ENCODE results near the gene SMG6.
"Not testable (repeated sequence)": the region's sequence is repeated elsewhere in the genome, so short reads cannot be mapped to it uniquely, and the experiment has no call there.

SMG6 gene

GRCh38 chr17:2178798-2179501 lies 124.6 kb downstream of the SMG6 start:
- peak; percentile 36 for DNase-seq (ENCODE audit: low read depth, low spot score)

DNA sequence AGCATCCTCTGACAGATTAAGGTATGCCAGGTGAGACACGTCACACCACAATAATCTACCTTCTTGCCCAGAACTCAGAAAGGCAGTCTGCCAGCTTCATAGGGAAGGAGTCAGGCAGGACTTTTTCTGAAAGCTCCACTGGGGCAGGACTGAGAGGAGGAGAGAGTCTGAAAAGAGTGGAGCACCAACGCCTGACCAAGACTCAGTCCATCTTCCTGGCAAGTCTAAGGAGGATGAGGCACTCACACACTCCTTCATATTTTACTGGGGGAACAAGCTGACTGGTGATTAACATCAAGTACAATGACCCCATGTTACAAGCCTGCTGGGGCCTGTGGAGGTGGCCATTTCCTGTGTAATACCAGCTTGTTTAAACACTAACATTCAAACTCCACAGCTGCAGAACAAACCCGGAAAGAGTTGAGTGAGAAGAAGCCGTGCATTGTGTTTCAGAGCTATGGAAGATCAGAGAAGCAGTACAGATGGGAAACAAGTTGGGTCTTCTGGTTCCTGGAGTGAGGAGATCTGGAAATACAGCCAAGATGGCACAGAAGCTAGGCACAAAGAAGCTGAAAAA lies 126.3 kb downstream of the SMG6 start:
- peak; percentile 71 for DNase-seq (ENCODE audit: low read depth, low spot score)

DNA sequence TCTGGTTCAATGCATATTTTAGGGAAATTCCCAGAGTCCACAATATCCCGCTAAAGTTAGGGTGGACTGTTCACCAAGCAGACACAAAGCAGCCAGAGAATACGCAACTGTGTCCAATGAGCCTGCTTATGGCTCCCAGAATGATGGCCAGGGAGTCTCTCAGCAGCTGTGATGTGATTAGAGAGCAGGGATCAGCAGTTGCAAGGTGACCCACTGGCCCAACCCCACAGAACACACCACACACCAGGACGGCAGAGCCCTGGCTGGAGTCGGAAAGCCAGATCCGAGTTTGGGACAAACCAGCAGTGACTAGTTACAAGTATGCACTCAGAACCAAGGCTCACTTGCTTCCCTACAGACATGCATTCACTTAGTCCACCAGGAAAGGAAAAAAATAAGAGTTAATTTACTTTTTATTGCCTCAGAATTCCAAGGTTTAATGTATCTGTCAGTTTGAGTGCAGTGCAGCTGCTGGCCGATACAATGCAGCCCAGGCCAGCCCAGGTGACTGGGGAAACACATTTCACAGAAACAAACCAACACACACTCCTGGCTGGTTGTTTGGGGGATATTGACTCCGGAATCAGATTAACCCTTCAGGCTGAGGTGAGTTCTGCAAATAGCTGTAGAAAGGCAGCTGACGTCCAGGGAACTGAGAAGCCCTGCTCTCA lies 127.0 kb downstream of the SMG6 start:
- no peak for DNase-seq (ENCODE audit: low read depth, low spot score)

GRCh38 chr17:2175294-2175628 lies 128.3 kb downstream of the SMG6 start:
- DNase-seq (ENCODE audit: low read depth, low spot score), result no peak

GRCh38 chr17:2174468-2175293 lies 128.9 kb downstream of the SMG6 start:
- peak; percentile 97 for DNase-seq (ENCODE audit: low read depth, low spot score)

GRCh38 chr17:2174014-2174413 lies 129.6 kb downstream of the SMG6 start:
- peak; percentile 39 for DNase-seq (ENCODE audit: low read depth, low spot score)

DNA sequence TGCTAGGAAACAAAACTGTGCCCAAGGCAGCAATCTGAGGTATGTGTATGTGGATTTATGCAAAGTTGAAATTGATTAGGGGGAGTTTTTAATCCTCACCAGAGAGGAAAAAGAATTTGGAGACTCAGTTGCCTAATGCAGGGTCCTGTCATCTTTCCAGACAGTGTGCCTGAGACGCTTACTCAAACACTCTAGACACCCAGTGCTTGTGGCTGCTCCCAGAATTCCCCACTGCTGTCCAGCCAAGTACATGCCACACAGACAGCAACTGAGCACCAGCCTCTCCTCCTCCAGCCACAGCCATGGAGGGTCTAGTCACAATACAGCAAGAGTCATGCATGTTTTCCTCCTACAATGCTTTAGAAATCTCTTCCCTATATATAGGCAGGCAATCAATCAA lies 130.6 kb downstream of the SMG6 start:
- DNase-seq (ENCODE audit: low read depth, low spot score), result no peak

DNA sequence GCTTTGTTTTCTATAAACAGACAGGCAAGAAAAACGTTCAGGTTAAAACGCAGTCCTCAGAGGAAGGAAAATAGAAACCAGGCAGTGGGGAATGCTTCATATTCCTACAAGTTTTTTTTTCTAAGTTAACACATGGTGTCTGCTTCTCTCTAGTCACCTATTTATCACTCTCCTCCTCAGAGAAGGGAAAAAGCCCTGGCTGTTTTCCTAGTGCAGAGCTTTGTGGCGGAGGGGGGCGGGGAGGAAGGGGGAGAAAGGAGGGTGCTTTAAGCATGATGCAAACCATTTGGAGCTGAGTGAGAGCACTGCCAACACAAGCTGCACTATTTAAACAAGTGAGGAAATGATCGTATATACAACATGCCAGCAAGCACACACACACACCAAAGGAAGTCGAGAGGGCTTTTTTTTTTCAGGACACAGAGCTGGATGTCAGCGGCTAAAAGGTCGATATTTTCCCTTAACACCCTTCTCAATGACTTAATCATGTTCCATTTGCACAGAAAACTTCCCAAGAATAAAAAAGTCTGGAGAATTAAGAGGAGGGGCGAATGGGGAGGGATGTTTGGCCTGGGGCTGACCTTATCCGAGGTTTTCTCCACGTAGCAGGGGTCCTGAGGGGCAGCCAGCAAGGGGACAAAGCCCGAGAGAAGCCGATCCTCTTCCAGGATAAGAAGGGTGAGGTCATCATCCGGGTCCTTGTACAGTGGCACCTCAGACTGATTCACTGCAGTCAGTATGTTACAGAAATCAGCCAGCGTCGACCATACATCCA lies 131.3 kb downstream of the SMG6 start:
- peak; percentile 78 for DNase-seq (ENCODE audit: low read depth, low spot score)

DNA sequence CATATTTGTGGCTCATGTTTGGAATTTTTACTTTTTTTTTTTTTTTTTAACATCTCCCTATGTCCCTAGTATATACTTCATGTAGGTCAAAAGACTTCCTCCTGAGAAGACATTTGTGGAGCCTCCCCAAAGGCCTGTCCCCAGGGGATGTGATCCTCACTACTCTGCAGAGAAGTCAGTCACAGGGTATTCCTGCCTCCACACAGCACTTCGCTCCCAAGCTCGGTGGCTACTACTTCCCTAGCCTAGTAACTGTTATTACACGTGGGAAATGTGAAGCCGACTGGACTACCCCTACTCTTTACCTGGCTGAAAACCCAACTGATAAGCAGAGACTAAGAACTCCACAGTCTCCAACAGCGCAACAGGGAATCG lies 131.9 kb downstream of the SMG6 start:
- no peak for DNase-seq (ENCODE audit: low read depth, low spot score)

- DNase-seq (ENCODE audit: low read depth, low spot score), result no peak
These were observed 133.6 kb downstream of the SMG6 start for GRCh38 chr17:2170023-2170422.

DNA sequence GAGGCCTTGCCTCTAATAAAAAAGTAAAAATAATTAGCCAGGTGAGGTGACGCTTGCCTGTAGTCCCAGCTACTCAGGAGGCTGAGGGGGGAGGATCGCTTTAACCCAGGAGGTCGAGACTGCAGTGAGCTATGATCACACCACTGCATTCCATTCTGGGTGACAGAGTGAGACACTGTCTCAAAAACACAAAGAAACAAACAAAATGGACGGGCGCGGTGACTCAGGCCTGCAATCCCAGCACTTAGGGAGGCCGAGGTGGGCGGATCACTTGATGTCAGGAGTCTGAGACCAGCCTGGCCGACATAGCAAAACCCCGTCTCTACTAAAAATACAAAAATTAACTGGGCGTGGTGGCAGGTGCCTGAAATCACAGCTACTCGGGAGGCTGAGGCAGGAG lies 137.9 kb downstream of the SMG6 start:
- not testable (repeated sequence) for DNase-seq (ENCODE audit: low read depth, low spot score)

DNA sequence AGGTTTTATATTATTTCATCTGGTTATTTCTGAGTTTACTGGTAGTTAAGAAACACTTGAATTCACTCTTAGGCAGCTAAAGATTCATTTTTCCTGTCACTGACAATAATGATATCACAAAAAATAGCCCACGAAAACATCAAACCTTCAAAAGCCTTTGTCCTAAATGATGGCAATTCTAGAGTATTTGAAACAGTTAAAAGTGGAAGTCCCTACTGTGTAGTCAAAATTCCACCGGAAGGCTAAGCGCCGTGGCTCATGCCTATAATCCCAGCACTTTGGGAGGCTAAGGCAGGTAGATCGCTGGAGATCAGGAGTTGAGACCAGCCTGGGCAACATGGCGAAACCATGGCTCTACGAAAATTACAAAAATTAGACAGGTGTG lies 145.2 kb downstream of the SMG6 start:
- no peak for DNase-seq (ENCODE audit: low read depth, low spot score)

DNA sequence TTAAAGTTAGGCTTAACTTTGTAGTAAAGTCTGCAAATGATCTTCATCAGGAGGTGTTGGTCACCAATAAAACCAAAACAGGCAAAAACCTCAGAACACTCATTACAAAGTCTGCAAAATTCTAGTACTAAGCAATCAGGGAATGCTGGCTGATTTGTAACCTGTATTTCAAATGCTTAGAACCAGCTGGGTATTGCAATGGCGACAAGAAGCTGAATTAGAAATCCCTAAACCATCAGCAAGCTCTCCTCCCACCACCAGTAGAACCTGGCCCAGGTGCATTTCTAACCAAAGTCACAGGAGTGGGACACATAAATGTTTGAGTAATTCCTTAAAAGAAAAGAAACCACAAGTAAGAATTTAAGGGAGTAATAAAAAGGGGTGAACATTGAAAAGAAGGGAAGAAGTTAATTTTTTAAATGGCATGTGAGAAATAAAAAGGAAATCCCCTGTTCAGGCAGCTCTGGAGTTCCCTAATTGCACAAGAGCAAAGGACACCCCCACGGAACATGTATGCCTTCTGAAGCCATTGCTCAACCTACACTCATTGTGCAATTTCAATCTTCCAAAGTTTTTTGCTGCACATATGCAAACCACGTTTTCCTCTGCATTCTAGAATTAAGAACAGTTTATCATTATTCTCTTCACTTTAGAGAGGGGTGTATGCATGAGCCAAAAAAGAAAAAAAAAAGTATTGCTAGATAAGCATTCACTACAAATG lies 145.8 kb downstream of the SMG6 start:
- no peak for DNase-seq (ENCODE audit: low read depth, low spot score)

- no peak for DNase-seq (ENCODE audit: low read depth, low spot score)
These were observed 146.5 kb downstream of the SMG6 start for GRCh38 chr17:2157081-2157480.

GRCh38 chr17:2156666-2157065 lies 146.9 kb downstream of the SMG6 start:
- no peak for DNase-seq (ENCODE audit: low read depth, low spot score)

DNA sequence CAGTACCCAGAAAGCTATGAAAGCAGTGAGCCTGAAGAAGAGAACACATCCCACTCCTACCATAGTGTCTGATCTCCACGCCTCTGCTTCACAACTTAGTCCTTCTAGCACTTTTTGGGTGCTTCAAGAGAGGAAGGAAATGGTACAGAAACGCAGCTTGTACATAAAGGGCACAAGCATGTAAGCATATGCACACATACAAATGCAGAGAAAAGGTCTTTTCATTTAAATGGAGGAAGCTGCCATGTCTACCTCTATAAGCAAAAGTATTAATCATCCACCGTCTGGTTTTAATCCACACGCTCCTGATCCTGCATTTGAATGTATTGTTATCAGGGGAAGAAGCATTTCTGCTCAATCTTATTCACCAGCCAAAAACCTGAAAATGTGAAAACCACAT lies 148.0 kb downstream of the SMG6 start:
- no peak for DNase-seq (ENCODE audit: low read depth, low spot score)

DNA sequence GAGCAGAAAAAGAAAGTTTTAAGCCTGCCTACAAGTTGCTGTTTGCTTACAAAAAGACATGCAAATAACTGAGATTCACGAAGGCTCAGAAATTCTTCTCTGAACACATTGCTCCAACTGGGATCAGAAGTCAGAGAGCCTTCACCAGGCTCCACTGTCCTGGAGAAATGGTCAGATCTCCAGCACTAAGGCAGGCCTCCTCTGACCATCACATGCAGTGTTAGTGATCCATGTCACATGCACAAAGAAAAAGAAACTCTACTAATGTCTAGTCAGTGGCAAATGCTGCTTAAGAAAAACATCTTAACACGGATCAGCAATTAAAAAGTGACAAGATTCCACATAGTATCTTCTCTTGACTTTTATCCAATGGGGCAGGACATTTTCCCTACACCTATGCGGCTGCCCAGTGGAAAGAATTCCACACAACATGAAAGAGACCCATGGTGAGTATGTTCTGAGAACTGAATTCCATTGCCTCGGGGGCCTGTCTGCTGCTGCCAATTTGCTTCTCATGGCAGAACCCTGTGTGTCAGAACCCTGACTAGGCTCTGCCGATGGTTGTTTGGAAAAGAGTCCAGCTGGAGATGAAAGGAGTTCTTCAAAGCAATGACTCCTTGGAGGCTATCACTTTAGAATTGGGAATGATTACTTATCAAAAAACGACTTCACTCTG lies 152.1 kb downstream of the SMG6 start:
- no peak for DNase-seq (ENCODE audit: low read depth, low spot score)

DNA sequence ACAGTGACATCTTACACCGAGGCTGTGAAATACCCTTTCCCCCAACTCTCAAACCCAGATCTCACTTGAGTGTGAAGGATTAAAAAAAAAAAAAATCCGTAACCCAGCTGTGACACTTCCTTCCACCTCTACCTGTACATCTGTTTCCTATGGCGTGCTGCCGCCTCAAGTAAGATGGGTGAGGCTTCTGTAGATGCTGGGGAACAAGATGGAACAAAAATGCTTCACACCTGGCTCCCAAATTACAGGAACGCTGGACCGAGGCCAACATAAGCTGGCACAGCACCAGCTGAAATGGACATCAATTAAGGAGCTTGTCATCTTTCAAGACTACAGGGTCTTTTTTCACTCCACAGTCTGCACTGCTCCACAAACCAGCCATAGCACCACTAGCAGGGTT lies 152.8 kb downstream of the SMG6 start:
- DNase-seq (ENCODE audit: low read depth, low spot score), result no peak

DNA sequence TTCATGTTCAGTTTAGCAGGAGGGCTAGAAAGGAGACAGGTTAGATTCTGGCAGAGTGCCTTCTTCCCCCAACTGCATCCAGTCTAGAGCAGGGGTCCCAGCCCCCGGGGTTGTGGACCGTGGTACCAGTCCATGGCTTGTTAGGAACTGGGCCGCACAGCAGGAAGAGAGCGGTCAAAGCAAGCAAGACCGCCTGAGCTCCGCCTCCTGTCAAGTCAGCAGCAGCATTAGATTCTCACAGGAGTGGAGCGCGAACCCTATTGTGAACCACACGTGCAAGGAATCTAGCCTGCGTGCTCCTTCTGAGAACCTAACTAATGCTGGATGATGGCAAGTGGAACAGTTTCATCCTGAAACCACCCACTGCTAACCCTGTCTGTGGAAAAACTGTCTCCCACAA lies 153.7 kb downstream of the SMG6 start:
- DNase-seq (ENCODE audit: low read depth, low spot score), result no peak

- DNase-seq (ENCODE audit: low read depth, low spot score), result no peak
These were observed 157.3 kb downstream of the SMG6 start for GRCh38 chr17:2146132-2146871.
